HG03378 (cell line): Measurements from ENCODE around the gene DMAC2.
"Not testable (repeated sequence)": the region's sequence is repeated elsewhere in the genome, so short reads cannot be mapped to it uniquely, and the experiment has no call there.

Experiments
- ATAC-seq: cut with Tn5 transposase; IDR thresholded peaks from one replicate; pipeline ENCODE4 v1.9.1; 2021; ENCODE audit warnings: mild to moderate bottlenecking, moderate library complexity; ENCODE audit not compliant: unreplicated experiment

The DMAC2 gene

GRCh38 chr19:41402010-41402409 is 37.7 kb downstream of the DMAC2 start:
- ATAC-seq: no peak

- ATAC-seq: no peak
These were observed 38.2 kb downstream of the DMAC2 start for GRCh38 chr19:41401483-41401882.

DNA sequence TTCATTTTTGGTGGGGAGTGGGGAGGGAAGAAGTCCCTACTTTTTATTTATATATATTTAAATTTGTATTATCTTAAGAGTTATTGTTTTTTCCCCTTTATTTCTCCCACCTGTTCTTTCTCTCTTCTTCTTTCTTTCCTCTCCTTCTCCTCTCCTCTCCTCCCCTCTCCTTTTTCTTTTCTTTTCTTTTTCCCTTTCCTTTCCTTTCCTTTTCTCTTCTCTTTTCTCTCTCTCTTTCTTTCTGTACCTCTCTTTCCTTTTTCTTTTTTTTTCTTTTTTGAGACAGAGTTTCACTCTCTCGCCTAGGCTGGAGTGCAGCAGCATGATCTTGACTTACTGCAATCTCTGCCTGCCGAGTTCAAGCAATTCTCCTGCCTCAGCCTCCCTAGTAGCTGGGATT is 40.2 kb downstream of the DMAC2 start:
- no peak for ATAC-seq

- no peak for ATAC-seq
These were observed 40.6 kb downstream of the DMAC2 start for GRCh38 chr19:41399091-41399490.

GRCh38 chr19:41398598-41398997 is 41.1 kb downstream of the DMAC2 start:
- ATAC-seq: no peak

- ATAC-seq: no peak
These were observed 41.7 kb downstream of the DMAC2 start for GRCh38 chr19:41398050-41398418.

DNA sequence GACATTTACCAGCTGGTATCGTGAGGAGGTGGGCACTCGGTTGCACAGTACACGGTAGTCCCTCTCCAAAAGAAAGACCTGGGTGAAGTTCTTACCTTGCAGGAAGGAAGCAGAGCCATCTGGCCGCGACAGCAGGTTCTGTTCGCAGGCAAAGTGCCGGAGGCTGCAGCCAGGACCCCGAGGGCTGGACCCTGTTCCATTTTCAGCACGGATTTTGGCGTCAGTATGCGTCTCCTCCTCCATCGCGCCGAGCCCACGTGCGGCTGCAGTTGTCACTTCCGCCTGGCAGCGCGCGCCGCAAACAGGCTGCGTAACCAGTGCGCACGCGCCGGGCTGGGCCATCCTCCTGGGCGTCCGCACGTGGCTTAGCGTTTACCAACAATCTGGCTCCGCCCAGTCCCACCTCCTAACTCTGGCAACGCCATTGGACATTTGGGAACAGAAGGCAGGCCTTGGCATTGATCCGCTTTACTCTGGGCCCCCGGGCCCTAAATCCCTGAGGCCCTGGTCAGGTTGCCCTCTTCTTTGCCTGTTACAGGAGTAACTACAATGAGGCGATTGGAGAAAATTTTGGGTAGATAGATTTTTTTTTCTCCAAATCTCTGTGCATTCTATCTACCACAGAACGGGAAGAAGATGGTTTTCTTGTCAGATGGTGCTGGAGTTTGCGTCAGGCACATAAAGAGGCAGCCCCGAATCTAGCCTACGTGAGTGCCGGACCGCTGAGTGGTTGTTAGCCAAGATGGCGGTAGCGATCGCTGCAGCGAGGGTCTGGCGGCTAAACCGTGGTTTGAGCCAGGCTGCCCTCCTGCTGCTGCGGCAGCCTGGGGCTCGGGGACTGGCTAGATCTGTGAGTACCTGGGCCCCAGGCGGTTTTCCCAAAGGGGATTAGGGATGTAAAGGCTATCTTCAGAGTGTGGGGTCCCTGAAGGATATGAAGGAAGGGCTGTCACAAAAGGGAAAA is 42.3 kb downstream of the DMAC2 start, which contains the start of the genes BCKDHA and EXOSC5:
Gene BCKDHA (plus strand): TSS at position 733 of the 964 bp plus-strand sequence. CDS start 10 bp downstream, at position 743.
Gene EXOSC5 (minus strand): TSS at position 274 of the 964 bp plus-strand sequence. CDS start 31 bp downstream, at position 243.
- peak; percentile 88 for ATAC-seq

DNA sequence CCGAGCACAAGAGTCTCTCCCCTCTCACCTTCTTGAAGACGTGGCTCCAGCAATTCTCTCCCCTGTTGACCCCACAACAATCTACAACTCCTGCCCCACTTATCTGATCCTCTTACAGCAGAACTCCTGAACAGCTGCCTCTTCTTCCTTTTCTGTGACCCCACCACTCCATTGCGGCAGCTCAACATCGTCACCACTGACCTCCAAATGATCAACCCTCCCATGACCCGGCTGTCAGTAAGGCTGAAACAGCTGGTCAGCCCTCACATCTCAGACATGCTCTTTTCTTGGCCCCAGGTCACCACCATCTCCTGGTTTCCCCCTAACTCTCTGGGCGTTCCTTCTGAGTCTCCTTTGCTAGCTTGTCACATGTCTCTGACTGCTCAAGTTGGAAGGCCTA is 44.4 kb downstream of the DMAC2 start:
- ATAC-seq: no peak

GRCh38 chr19:41392775-41393174 is 46.9 kb downstream of the DMAC2 start:
- ATAC-seq: no peak

GRCh38 chr19:41391618-41392017 is 48.1 kb downstream of the DMAC2 start:
- ATAC-seq: no peak

GRCh38 chr19:41386442-41386841 is 53.3 kb downstream of the DMAC2 start:
- ATAC-seq: no peak

- no peak for ATAC-seq
These were observed 55.4 kb downstream of the DMAC2 start for GRCh38 chr19:41384351-41384750.

- not testable (repeated sequence) for ATAC-seq
These were observed 58.2 kb downstream of the DMAC2 start for GRCh38 chr19:41381536-41381935.
